Right forelimb (tissue), 1 donor: ENCODE data around the gene ZBTB32.

Experiments
- DNase-seq: peaks from one replicate; pipeline ENCODE4 v3.0.0-alpha.2; 2018

Gene ZBTB32

DNA sequence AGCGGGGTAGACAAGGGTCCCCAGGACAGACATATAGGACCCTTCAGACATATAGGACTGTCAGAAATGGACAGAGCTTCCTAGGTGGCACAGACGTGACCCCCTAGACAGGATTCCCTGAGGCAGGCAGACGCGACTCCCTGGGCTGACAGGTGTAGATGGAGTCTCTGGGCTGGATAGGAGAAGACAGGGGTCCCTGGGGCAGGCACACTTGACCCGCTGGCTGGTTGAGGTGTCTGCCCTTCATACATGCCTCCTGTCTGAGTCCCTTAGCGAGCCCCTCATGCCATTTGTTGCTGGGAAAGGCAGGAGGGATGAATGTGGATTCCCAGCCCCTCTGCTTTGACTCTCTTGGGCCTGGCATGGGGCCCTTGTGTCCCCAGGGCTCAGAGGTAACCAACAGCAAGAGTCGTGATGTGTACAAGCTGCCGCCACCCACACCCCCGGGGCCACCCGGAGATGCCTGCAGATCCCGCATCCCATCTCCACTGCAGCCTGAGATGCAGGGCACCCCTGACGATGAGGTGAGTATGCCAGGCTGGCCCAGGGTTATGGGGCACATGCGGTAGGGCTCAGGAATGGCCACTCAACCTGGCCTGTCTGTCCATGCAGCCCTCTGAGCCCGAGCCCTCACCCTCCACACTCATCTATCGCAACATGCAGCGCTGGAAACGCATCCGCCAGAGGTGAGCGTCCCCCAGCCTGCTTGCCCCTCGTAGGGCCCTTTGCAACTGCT is 49.4 kb downstream of the ZBTB32 start:
- DNase-seq: no peak

DNA sequence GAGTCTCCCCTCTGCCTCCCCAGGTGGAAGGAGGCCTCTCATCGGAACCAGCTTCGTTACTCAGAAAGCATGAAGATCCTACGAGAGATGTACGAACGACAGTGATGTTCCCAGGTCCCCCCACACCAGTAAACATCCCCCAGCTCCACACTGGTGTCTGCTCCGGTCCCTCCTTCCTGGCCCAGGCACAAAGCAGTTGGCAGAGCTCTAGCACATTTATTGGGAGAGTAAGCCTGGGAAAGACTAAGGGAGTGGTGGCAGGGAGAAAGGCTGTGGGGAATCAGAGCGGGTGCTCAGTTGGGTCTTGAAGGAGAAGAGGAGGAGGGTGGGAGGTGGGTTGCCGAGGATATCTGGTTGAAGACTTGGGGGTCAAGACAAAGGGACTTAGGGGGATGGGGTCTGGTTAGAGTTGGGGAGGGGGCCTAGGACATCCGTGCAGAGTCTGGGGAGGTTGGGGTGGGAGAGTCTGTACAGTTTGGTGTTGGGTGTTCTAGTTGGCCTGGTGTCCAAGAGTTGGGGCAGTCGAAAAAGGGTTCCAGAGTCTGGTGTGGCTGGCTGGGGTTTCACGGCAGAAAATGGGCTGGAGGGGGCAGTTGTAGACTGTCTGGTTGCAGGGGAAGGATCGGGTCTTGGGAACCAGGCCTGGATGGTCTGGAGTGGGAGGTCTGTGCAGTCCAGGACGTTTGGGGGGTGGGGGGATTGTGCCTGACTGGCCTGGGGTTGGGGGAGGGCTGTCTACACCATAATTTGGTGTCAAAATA is 50.2 kb downstream of the ZBTB32 start:
- DNase-seq: no peak

DNA sequence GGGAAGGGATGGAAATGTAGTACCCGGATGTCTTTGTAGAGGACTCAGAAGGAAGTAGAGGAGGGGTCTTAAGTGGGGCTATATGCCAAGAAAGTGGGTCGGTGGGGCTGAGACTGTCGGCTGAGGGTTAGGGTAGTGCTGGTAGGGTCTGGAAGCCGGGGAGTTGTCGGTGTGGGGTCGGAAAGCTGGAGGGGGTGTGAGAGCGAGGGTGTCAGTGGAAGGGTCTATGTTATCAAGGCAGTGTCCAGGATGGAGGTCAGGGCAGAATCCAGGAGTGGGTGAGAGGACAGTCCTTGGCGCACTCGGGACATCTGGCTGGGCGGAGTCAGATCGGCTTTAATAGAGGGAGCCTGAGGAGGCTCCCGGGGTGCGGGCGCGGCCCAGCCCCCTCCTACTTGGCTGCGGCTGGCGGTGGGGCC is 50.8 kb downstream of the ZBTB32 start:
- DNase-seq: no peak

DNA sequence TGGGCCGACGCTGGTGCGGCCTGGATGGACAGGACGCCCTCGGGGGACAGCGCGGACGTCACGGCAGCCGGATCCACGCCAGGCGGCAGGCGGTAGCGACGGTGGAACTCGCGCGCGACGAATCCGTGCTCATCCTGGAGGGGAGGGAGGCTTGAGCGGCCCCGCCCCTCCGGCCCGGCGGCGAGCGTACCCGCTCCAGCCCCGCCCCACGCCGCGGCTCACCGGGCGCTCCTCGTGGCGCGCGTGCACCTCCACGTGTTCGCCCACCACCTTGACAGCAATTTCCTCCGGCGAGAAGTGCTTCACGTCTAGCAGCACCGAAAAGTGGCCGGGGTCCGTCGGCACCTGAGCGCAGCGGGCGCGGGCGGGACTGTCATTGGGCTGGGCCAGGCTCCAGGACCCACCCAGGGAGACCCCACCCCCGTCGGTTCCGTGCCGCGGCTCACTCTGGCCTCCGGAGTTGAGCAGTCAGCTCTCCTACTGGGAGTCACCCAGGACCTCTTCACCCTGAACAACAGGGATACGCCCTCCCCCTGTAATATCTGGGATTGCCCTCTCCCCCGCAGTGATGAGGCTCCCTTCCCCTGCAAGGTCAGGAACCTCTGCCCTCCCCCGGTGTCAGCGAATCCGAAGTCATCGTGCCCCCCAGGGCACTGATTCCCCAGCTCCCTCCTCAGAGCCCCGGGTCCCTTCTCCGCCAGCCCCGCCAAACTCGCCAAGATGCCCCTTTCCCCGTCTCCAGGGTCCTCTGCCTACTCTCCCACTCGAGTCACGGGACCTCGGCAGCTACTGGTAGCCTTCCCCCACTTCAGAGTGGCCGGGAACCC is 51.4 kb downstream of the ZBTB32 start:
- peak; percentile 86 for DNase-seq

DNA sequence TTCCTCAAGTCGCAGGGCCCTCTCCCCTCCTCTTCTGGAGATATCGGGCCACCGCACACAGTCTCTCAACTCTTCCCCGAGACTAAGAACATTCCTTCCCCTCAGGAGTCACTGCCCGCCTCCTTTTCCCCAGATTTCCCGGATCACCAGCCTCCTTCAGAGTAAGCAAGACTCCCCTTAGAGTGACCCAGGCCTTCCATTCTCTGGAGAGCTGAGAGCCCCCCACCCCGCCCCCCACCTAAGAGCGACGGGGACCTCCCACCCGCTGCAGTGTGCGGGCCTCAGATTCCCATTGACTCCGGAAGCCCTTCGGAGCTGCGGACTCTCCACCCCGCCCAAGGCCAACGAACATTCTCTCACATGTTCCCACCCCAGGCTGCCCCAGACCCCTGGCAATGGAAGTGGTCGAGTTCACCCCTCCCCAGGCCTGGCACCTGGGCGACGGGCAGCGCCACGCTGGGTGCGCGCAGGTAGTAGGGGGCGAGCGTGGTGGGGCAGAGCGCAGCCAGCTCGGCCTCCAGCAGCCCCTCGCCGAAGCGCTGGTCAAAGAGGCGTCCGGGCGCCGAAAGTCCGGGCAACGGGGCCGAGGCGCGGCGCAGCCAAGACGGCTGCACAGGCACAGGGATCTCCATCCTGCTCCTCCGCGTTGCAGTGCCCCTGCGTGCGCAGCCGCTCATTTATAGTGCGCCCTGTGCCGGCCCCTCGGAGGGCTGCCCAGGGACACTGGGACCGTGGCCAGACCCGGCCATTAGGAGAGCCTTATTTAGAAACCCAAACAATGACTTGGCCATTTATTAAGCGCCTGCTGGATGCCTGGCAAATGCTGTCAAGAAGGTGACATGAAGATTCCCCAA is 52.2 kb downstream of the ZBTB32 start, which contains the start of gene HSPB6:
Gene HSPB6, minus strand, starts transcription at position 653 of the 854 bp plus-strand sequence. Its CDS starts 21 bp downstream, at position 632.
- DNase-seq: peak; percentile 82

DNA sequence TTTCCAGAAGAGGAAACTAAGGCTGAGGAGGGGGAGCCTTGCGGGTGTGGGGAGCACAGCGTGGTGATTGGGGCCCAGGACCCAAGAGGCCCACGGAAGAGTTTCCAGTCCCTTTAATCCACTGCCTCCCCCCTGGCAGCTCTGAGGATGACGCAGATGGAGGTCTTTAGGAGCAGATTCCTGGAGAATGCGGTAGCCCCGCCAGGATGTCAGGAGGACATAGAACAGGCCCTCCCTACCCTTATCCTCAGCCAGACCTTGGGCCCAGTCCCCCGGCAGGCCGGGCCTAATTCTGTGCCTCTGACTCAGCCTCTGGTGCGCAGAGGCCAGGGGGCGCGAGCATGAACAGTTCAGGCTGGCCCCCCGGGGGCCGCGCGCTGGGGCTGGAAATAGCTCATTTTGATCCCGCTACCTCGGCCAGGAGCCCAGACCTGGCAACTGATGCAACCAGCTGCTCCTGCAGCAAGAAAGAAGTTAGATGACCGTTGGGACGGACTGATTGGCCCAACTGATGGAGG is 52.9 kb downstream of the ZBTB32 start:
- DNase-seq: peak; percentile 96

DNA sequence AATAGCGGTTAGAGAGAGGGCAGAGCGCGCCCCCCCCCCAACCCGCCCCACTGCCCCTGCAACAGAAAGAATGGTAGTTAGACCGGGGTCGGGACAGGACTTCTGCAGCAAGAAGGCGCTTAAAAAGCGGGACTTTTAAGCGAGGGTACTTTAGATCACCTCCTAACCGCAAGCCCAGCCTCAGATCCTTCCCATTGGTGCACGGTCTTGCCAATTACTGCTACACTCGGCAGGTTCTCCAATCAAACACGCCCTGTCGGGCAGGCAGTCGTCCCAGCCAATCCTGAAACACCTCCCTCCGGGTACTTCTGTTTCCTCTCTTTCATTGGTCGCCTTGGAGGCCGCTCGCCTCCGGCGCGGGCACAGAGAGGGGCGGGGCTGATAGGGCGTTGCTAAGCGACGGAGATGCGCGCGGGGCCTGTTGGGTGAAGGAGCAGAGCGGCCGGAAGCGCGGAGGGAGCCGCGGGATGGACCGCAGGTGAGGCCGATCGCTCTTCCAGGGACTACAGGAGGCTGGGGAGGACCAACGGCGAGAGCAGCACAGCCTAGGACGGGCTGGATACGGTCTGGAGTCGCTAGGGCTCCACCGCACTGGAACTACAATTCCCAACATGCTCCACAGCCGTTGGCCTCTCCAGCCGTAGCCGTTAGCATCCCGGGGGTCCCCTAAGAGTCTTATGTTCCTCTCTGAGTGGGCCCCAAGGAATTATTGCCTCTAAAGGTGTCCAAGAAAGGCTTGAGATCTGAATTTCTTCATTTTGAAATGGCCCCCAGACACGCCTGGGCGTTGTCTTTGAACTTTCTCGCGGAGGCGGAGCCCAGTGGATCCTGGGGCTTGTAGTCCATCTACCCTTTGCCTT is 53.6 kb downstream of the ZBTB32 start, which contains the start of gene PROSER3:
Gene PROSER3, plus strand, starts transcription at position 428 of the 860 bp plus-strand sequence. Its CDS starts 40 bp downstream, at position 468.
- peak; percentile 99 for DNase-seq

DNA sequence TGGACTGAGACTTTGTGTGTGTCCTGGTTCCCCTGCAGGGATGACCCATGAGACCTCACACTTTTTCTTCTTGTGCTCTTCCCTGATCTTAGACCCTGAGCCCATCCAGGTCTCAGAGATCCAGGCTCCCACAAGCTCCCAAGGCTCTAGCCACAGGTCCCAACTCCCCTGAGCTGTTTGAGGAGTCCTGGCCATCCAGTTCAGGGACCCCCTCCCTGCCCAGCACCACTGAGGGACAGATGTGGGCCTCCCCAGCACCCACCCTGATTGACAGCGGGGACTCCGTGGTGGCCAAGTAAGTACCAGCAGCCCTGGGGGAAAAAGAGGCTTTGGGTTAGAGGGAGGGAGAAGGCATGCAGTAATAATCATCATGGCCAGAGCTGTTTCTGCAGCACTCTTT is 55.3 kb downstream of the ZBTB32 start:
- DNase-seq: no peak

DNA sequence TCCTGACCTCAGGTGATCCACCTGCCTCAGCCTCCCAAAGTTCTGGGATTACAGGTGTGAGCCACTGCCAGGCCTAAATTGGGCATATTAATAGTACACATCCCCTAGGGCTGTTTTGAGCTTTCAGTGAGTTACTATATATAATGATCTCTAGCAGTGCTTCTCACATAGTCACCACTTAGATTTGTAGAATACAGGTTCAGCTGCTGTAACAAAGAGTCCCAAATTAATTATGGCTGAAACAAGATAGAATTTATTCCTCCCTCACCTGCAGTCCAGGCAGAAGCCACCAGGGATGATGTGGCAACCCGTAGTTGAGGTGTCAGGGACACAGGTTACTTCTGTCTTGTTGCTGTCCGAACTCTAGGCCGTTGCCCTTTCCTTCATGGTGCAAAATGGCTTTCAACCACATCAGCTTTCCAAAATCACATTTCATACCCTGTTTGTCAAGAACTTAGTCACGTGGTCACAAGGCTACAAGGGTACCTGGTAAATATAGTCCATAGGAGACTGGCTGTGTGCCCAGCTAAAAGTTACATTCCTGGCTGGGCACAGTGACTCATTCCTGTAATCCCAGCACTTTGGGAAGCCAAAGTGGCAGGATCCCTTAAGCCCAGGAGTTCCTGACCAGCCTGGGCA is 56.5 kb downstream of the ZBTB32 start:
- DNase-seq: no peak

DNA sequence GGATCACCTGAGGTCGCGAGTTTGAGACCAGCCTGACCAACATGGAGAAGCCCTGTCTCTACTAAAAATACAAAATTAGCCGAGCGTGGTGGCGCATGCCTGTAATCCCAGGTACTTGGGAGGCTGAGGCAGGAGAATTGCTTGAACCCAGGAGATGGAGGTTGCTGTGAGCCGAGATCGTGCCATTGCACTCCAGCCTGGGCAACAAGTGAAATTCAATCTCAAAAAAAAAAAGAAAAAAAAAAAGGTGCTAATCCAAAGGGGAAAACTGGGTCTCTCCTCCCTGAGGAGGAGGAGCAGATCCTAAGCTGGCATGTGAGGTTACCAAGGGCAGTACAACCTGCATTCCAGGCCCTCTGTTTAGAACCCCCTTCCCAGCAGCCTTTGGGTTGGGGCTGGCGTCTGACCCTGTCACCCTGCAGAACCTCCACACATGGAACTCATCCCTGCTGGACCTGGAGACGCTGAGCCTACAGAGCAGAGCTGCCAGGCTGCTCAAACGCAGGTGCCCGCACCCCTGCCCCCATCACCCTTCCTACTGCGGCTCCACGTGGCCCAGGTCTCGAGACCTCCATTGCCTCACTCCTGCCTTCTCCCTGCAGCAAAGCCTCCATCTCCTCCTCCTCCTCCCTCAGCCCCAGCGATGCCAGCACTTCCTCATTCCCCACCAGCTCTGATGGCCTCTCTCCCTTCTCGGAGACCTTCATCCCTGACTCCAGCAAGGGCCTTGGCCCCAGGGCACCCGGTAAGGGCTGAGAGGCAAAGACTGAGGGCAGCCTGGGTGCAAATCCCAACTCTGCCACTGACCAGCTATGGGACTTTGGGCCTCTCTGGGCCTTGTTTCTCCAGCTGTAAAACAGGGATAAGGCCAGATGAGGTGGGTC is 60.3 kb downstream of the ZBTB32 start:
- no peak for DNase-seq
